Left hindlimb (tissue), 1 donor: Measurements from ENCODE around the gene IGFBP7.
A peak's percentile ranks its signal among the peaks of the same experiment; 100 is the strongest.

Experiments
- DNase-seq: peaks from one replicate; pipeline ENCODE4 v3.0.0-alpha.2; 2018

IGFBP7 gene

DNA sequence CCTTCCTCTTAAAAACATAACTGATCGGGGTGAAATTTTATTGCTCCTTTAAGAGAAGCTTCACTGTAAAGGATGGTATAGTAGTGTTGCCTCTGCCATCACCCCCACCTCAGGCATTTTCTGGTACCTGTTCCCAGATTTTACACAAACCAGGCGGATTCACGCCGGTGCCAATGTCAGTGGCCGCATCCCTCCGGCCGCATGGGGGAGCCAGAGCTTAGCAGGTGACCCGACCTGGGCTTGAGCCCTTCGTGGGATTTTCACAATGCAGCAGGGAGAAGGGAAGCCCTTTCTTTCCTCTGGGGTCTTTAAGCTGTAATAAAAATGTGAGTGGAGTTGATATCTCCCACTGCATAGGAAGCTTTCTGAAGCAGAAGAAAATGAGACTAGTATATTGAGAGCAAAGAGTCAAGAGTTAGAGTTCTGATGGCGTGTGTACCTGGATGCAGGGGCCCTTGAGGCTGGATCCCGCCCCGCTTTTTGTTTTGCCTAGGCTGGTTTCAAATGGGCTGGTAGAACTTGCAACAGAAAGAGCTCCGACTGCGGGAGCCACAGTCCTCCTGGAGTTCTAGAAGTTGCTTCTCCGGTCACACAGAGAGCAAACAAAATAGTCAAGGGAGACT, 72.1 kb downstream of the IGFBP7 start:
- peak; percentile 53 for DNase-seq

DNA sequence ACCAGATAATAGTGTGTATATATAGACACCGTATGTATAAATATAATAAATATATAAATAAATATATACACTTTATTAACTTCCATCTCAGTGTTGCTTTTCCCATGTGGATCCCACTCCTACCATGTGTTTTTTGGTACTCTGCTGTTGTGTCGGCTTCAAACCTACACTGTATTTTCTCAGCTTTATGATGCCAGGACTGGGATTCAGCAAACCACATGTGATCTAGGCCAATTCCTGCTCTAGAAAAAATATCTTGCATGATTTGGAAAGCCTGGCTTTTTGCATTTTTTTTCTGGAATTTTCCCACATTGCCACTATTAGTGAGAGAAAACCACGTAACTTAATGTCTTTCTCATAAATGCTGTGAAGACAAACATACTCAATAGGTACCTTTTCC, 75.7 kb downstream of the IGFBP7 start:
- no peak for DNase-seq

DNA sequence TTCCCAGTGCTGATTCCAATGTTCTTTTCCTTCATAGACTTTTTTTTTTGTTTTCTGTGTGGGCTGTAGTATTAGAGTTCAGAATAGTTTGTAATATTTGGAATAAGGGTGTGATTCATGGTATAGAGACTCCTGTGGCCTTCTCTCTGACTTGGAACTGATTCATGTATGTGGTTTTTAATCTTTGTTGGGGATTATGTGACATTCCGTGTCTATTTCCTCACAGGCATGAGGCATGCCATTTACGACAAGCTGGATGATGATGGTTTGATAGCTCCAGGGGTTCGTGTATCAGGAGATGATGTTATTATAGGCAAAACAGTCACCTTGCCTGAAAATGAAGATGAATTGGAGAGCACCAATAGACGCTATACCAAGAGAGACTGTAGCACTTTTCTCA, 87.1 kb downstream of the IGFBP7 start:
- no peak for DNase-seq

DNA sequence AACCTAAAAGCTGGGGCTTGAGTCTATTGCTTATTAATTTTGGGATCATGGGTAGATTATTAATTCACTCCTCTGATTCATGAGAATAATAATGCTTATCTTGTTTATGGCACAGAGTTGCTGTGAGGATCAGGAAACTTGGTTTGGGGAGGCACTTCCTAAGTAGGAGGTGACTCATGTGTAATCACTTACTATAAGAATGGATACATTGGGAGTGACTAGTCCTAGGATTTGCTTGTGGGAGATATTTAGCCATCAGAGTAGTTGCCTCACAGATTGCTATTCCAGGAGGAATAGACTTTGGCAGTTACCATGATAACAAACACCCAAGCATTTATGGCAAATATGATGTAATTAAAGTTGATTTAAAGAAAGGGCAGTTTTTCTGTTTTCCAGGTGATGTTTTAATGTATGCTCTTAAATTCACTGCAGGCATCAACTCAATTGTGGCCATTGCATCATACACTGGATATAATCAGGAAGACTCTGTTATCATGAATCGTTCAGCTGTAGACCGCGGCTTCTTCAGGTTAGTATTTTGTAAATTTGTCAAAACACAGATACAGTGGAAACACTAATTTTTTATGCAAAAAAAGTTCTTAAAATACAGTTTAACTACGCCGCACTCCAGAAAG, 89.6 kb downstream of the IGFBP7 start:
- DNase-seq: no peak

DNA sequence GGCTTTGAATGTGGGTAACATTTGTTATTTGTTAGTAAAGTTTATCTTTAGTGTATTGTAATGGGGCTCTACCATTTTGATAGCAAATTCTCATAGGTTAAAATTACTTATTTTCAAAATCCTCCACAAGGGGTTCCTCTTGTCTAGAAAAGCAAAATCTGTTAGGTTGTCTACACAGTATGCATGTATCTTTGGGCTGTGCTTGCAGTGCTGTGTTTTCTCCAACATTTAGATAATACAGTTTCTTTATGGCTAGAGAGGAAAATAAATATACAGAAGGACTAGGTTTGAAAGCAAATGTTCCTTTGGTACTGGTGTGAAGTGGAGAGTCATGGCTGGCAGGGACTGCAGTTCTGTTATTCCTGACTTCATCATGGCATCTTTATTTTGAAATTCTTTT, 91.2 kb downstream of the IGFBP7 start:
- no peak for DNase-seq

DNA sequence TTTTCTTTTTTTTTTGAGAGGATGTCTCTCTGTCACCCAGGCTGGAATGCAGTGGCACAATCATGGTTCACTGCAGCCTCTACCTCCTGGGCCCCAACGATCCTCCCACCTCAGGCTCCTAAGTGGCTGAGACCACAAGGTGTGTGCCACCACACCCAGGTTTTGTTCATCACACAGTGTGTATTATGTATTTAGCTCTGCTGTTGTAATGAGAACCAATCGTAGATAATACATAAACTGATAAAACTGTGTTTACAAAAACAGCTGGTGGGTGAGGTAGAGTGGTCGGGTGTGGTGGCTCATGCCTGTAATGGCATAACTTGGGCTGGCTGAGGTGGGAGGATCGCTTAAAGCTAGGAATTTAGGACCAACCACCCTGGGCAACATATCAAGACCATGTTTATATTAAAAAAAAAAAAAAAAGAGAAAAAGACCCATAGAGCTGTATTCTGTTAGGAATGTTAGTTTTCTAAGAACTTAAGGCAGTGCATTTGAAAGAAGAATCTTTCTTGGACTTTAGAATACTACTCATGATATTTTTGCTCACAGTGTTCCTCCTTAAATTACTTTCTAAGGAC, 96.6 kb downstream of the IGFBP7 start:
- DNase-seq: no peak

DNA sequence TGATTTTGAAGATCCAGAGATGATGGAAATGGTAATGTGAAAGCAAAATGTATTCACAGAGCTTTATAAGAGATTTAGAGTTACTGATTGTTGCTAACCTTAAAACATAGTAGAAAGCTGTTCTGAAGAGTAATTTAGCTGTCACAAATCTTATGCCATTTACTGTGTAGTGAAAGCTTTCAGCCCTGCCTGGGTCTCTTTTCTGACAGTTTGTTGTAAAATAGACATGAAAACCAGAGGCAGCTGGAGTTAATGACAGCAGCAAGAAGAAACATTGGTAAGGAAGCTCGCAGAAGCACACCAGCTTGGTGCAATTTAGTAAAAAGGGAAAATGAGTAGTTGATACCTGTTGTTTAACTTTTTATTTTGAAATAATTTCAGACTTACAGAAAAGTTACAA, 110.4 kb downstream of the IGFBP7 start:
- DNase-seq: no peak

DNA sequence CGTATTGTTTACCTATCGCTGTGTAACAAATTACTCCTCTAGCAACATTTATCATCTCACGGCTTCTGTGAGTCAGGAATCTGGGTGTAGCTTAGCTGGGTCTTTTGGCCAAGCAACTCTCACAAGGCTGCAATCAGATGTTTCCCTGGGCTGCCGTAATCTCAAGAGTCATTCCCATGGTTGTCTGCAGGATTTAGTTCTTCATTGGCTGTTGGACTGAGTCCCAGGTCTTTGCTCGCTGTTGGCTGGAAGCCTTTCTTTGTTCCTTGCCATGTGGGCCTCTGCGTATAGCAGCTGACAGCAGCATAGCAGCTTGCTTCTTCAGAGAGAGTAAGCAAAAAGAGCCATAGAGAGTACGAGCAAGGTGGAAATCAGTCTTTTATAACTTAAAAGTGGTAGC, 114.7 kb downstream of the IGFBP7 start:
- DNase-seq: peak; percentile 76

DNA sequence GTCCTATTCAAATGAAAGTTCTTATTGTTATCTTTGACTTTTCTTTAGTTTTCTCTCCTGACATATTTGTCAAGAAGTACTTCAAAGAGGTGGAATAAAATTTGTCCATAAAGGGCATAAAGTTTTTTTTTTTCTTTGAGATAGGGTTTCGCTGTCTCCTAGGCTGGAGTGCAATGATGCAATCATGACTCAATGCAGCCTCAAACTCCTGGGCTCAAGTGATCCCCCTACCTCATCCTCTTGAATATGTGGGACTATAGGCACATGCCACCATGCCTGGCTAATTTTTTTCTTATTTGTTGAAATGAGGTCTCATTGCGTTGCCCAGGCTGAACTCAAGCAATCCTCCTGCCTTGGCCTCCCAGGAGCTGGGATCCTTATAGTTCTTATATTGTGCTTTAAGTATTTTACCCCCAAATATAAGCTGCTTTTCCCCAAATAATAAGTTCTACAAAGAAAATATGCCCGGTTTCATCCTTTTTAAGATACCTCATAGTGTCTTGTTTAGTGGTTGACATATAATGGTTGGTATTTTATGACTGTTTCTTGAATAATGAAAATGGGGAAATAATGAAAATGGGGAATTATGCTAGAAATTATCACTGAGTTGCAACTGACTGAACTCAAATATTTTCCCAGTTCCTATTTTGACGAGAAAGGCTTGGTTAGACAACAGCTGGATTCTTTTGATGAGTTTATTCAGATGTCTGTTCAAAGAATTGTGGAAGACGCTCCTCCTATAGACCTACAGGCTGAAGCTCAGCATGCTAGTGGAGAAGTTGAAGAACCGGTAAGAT, 119.9 kb downstream of the IGFBP7 start:
- no peak for DNase-seq

DNA sequence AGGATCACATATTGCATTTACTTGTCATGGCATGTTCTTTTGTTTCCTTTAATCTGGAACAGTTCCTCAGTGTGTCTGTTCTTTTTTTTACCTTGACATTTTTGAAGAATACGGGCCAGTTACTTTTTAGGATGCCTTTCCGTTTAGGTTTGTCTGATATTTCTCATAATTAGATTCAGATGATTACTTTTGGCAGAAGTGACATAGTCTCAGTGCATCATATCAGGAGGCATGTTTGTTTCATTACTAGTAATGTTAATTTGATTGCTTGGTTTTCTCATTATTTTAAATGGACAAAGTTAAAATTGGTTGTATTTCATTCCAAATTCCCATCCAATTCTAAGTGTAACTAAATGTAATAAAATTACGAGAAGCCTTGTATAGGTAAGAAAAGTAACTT, 123.2 kb downstream of the IGFBP7 start:
- no peak for DNase-seq

DNA sequence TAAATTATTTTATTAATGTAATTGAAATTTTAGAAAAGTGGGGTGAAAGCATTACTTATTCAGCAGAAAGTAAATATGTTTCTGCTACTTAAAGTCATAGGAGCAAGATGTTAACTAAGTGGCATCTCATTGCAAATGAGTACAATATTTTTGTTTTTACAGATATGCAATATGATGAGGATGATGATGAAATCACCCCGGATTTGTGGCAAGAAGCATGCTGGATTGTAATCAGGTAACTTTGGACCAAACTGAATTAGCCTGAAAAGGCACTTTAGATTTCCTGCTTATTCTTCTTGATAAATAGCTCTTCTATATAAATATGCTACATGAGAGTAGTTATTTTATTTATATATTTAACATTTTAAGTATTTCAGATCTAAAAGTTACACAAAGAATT, 124.0 kb downstream of the IGFBP7 start:
- no peak for DNase-seq

DNA sequence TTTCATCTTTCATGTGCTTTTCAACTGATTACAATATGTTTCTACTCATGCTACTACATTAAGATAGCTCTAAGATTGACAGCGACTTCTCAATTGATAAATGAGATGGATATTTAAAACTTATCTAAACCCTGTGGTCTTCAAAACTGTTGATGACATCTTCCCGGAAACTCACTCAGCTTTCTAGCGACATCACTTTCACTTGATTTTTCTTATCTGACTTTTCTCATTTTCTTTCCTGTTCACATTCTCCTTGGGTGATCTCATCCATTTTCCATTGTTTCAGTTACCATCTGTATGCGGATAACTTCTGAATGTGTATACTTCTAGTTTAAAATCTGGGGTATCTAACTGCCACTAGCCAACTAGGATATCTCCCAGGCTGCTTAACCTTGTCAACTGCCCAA, 128.4 kb downstream of the IGFBP7 start:
- DNase-seq: no peak
